ENCODE data around the gene ASB13. TPM values are rescaled to one million over a fixed set of nuclear protein-coding genes. Genes with fewer than 3 reads are reported as not detected.

Gene ASB13
- total and polyA plus RNA-seq, 2 of the 13 experiments (the other 11 are each of a cell fraction or from before 2014, with no cell fraction given), result 9.3 to 15.4 TPM

GRCh38 chr10:5659702-5660528 lies 6.5 kb downstream of the ASB13 start (continued):
- TF ChIP-seq CBX2 (IDR thresholded peaks at IDR 0.05; ENCODE audit: low read depth, low read length) (no peak), CBX2 (CRISPR knock-in tag; IDR thresholded peaks at IDR 0.05; ENCODE audit: low read depth) (no peak), ZBTB33 (CRISPR knock-in tag; IDR thresholded peaks at IDR 0.05) (no peak), POGZ (CRISPR knock-in tag; IDR thresholded peaks at IDR 0.05) (peak; percentile 83), SP5 (CRISPR knock-in tag; IDR thresholded peaks at IDR 0.05; ENCODE audit: borderline replicate concordance, low read depth) (peak; percentile 42; the same call in 1 of the 2 replicates), ZZZ3 (CRISPR knock-in tag; IDR thresholded peaks at IDR 0.05; ENCODE audit: borderline replicate concordance) (0 out of 2 replicates have a peak, but pooled peaks have one; percentile 48), POLR2AphosphoS5 (IDR thresholded peaks at IDR 0.05; ENCODE audit: low read depth, low read length) (no peak), TBP (CRISPR knock-in tag; IDR thresholded peaks at IDR 0.05) (no peak), ATRX (CRISPR knock-in tag; IDR thresholded peaks at IDR 0.05; ENCODE audit: borderline replicate concordance) (no peak), ELF4 (CRISPR knock-in tag; IDR thresholded peaks at IDR 0.05; ENCODE audit: borderline replicate concordance) (no peak), MBD4 (IDR thresholded peaks at IDR 0.05; ENCODE audit: borderline replicate concordance, low read length) (0 out of 2 replicates have a peak, but pooled peaks have one; percentile 40), SMAD9 (CRISPR knock-in tag; IDR thresholded peaks at IDR 0.05) (no peak), TRIM22 (IDR thresholded peaks at IDR 0.05) (no peak), RBFOX2 (IDR thresholded peaks at IDR 0.05; ENCODE audit: low read depth, low read length) (no peak), ZNF558 (CRISPR knock-in tag; IDR thresholded peaks at IDR 0.05; ENCODE audit: borderline replicate concordance) (no peak), ZNF878 (CRISPR knock-in tag; IDR thresholded peaks at IDR 0.05) (no peak), AHDC1 (CRISPR knock-in tag; IDR thresholded peaks at IDR 0.05; ENCODE audit: borderline replicate concordance) (peak; percentile 55; the same call in 1 of the 2 replicates), ZNF747 (CRISPR knock-in tag; IDR thresholded peaks at IDR 0.05; ENCODE audit: borderline replicate concordance) (peak; percentile 87; the same call in 1 of the 2 replicates), RBAK (CRISPR knock-in tag; IDR thresholded peaks at IDR 0.05) (no peak), MEIS2 (CRISPR knock-in tag; IDR thresholded peaks at IDR 0.05) (0 out of 2 replicates have a peak, but pooled peaks have one; percentile 37), ZMYM4 (CRISPR knock-in tag; IDR thresholded peaks at IDR 0.05) (no peak; the same call in 1 of the 2 replicates)
